Measurements from ENCODE around the gene SEC14L5.
"Not testable (repeated sequence)": the region's sequence is repeated elsewhere in the genome, so short reads cannot be mapped to it uniquely, and the experiment has no call there.

The SEC14L5 gene

DNA sequence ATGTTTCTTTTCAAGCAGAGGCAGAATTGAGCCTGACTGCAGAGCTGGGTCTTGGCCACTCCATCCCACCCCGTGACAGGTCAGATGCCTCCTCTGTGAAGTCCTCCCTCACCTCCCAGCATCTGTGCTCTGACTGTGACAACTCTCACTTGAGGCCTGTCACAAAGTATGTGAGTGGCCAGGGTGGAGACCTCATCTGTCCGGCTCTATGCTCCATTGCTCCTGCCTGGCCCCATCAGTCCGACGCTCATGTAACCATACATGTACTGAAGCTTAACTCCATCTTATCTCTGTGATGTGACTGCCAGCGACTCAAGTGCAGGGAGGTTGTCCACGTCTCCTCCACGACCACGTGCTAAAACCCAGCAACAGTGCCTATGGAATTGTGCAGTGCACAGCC is 24.7 kb upstream of the SEC14L5 start:
- no peak for DNase-seq

DNA sequence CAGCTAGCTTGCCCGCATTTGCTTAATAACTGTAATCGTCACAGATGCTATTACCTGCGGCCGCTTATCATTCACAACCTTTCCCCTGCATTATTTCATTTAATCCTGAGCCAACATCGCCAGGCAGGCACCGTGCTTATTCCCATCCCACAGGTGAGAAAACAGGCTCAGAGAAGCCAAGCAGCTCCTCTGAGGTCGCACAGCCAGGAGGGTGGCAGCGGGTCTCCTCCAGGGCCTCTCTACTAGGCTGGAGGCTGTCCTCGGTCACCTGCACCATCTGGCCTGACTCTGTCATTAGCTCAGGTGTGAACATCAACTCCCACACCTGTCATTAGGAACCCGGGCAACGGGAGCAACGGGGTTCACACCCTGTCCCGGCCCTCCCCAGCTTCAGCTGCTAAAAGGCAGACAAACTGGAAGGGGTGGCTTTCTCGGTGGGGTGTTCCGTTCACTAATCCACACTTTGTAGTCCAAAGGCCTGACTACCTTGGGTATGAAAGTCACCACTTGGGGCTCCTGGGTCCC is 24.2 kb upstream of the SEC14L5 start:
- DNase-seq, result no peak

DNA sequence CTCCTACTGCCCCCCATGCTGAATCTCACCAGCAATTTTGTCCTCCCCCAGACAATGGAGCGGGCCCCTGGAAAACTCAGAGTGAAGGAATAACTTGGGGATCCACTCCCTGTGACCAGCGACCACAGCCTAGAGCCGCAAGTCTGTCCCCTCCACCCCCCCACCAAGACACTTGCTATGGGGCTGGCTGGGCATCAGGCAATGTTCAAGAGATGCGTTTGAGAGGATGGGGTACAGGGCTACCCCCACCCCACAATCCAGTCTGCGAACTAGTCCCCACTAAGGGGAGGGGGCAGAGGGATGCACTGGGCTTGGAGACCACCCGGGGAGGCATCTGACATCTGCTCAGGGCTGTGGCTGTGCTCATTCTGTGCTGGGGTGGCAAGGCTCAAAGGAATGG is 23.5 kb upstream of the SEC14L5 start:
- no peak for DNase-seq

DNA sequence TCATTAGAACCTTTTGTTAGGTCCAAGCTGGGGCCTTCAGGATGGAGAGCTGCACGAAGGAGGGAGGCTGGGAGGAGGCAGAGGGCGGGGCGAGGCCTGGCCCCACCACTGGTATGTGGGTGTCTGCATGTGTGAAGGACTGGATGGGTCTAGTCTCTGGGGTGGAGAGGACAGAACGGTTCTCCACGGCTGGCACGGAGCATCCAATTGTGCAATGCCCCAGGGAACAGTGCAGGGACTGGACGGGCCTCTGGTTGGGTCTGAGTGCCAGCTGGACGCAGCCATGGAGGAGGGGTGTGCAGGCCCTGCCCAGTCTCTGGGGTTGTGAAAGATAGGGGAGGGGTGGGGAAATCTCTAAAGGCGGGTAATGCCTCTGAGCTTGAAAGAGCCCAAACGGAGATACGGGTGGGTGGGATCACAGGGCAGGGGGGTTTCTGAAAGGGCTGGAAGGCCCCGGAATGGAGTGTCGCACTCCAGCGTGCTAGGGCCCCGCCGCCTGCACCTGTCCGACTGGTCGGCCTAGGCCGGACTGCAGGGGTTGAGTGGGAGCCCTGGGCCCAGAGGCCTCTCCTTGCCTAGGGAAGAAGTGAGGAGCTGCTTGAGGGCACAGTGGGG is 22.8 kb upstream of the SEC14L5 start:
- DNase-seq, result no peak

DNA sequence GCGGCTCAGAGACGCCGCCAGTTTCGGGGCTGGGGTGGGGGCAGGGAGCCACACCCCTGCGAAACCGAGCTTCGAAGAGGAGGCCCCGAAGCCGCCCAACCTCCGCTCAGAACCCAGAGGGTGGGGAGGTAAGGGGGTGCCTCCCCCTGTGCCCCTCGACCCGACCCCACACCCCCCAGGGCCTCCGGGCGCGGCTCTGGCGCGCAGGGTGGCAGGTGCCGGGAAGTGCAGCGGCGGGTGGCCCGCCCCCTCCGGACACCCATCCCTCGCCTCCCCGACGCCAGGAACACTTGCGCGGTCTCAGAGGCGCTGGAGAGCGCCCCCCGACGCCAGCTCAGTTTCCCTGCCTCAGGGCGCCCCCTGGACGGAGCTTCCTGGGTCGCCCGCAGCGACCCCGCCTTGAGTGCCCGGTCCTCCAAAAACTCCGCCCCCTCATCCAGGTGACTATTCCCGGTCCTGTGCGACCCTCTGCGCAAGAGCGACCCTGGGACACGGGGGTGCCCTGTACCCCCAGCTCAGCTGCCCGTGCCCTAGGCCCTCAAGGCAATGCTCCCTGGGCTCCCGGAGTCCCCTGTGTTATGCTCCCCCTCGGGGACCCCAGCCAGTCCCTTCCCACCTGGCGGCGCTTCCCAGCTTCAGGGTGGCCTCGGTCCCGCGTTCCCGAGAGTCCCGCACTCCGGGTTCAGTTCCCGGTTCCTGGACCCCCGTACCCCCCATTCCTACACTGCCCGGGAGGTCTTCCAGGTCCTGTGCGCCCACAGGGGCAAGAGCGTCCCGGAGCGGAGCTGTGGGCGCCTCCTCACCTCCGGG is 21.7 kb upstream of the SEC14L5 start:
- DNase-seq, result no peak

DNA sequence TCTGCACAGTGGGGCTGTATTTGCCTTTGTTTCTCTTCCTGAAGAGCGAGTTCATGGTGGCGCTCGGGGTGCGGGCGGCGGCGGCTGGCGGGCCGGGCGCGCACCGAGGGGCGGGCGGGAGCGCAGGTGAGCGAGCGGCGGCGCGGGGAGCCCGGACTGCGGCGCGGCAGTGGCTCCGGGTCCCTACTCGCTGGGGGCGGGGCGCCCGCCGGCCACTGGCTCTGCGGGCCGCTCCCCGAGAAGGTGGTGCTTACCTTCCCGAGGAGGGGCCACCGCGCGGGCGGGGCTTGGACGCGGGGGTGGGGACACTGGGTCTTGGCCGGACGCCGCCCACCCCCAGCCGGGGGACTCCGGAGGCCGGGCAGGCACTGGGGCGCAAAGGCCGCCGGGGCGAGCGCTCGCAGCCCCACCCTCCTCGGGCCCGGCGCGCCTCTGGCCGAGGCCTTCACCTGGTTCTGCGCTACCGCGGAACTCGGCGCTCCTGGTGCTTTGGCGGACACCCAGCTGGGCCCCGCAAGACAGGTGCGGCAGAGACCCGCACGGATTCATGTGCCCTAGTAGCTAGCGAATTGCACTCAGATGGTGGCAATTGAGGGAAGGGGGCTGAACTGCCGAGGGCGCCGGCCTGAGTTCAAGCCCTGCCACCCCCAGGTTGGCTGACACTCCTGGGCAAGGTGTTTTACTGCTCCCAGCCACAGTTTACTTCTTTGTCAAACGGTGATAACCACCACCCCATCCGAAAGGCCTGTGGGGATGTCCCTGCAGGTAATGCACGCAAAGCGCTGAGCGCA is 20.9 kb upstream of the SEC14L5 start, which contains the start of gene PPL:
PPL (minus strand) TSS at position 158 of the 791 bp plus-strand sequence; CDS start at position 55, 103 bp downstream.
- no peak for DNase-seq

DNA sequence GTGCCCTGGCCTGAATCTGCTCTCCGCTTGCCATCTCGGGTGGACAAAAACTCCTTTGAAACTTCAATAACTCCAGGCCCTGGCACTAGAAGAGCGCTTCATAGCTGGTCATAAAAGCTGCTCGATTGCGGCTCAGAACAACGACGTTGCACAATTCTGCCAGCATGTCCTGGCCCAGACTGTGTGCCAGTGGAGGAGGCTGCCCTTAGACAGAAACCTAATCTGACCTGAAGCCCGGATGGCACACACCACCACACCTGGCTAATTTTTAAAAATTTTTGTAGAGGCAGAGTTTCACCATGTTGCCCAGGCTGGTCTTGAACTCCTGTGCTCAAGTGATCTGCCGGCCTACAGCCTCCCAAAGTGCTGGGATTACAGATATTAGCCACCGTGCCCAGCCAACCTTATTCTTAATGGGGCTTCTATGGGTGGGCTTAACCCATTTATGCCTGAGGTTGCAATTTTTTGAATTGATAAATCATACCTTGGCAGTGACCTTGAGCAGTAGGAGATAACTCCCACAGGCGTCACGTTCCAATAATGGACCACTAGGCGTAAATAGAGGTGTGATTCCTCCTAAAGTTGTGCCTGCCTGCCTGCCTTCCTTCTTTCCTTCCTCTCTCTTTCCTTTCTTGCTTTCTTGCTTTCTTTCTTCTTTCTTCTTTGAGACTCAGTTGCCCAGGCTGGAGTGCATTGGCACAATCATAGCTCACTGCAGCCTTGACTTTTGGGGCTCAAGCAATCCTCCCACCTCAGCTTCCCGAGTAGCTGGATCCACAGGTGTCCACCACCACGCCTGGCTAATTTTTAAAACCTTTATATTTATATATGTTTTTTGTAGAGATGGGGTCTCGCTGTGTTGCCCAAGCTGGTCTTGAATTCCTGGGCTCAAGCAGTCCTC is 20.1 kb upstream of the SEC14L5 start:
- DNase-seq, result no peak

DNA sequence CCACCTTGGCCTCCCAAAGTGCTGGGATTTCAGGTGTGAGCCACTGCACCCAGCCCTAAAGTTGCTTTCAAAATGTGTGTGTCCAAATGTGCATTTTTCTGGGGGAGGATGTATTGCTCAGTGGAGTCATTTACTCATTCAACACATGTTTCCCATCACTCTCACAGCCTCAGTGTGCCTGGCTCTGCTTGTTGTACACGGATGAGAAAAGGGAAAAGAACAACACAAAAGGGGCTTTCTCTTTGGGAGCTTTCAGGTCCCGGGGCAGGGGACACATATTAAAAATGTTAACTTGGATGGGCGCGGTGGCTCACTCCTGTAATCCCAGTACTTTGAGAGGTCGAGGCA is 19.5 kb upstream of the SEC14L5 start:
- DNase-seq, result no peak

DNA sequence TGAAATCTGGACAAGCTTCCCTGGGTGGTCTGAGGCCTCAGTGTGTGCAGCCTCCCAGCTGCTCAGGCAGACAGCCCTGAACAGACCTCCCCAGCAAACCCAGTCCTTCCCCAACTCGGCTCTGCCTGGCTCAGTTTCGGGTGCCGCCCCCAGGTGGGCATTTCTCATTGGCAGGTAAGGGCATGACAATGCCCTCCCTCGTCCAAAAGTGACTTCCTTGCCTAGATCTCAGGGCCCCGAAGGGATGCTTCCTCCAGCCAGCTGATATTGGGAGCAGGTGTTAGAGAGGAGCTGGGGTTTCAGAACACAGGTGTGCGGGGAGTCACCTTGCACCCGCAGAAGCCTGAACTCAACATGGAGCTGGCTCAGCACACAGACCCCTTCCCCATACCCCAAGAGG is 17.4 kb upstream of the SEC14L5 start:
- no peak for DNase-seq

DNA sequence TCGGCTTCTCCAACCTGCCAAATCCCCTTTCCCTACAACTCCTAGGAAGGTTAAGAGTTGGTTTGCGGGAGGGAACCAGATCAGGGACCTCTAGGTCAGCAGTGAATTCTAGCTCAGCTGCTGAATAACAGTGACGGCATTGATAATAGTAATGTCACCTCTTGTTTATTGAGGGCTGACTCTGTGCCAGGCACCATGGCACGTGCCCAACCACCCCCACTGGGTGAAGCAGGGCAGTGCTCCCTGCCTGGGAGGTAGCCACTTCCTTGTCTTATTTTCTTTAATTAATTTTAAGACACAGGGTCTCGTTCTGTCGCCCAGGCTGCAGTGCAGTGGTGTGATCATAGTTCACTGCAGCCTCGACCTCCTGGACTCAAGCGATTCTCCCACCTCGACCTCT is 15.6 kb upstream of the SEC14L5 start:
- DNase-seq, result no peak

DNA sequence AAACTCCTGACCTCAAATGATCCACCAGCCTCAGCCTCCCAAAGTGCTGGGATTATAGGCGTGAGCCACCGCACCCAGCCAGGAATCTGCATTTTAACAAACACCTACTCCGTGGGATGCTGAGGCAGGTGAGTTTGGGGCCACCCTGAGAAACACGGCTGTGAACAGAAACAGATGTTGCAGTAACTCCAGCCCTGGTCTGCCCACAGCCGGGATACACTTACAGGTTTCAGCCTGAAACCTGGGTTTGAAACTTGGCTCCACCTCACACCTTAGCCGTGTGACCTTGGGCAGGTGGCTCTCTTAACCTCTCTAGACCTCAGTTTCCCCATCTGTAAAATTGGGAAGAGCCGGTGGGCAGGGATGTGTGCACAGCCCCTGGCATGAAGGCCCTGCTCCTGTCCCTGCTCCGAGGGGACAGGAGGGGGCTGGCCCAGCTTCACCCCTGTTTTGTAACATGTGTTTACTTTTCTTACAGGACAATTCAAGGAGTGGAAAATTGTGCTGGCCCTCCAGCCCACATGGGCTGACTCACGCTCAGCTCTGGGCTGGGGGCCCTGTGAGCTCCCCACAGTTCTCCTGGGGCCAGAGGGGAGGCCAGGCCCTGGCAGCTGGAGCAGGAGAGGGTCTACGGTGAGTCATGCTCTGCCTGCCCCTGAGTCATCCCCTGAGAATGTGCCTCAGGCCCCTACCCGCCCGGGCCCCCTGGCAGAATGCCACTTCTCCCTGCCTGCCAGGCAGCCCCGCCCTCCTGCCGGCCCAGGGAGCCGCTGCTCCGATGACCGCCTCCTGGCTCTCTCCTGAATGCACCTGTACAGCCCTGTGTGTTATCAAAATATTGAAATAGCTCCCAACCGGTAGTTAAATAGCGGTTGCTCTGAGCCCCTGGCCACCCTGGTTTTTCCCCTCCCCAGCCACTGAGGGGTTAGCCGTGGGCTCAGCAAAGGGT is 13.5 kb upstream of the SEC14L5 start:
- no peak for DNase-seq

DNA sequence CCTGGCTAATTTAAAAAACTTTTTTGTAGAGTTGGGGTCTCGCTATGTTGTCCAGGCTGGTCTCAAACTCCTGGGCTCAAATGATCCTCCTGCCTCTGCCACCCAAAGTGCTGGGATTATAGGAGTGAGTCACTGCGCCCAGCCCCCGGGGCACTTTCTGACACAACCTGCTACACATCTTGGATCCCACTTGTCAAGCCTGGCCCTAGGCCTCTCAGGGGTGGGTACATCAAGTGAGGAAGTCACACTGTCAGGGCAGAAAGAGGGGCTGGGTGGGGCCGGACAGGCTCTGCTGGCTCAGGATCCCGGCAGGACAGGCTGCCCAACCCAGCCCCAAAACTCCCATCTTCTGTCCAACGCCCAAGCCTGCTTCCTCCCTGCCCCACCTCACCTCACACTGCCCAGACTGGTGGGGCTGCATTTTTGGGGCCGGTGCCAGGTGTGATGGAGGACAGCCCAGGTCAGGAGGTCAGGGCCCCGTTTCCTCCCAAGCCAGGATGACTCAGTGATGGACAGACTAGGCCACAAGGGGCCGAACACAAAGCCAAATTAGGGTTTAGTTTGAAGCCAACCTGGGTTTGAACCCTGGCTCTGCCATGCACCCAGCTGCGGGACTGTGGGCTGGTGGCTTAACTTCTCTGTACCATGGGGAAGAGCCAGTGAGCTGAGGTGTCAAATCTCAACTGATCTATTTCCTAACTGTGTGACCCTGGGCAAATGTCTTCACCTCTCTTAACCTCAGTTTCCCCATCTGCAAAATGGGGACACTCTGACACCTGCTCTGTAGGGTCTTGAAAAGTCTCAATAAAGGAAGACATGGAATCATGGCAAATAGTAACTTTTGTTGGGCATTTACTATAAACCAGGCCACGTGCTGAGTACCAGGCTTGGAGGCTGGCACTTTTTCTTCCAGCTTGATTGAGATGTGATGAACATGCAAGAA is 12.3 kb upstream of the SEC14L5 start:
- DNase-seq, result no peak

DNA sequence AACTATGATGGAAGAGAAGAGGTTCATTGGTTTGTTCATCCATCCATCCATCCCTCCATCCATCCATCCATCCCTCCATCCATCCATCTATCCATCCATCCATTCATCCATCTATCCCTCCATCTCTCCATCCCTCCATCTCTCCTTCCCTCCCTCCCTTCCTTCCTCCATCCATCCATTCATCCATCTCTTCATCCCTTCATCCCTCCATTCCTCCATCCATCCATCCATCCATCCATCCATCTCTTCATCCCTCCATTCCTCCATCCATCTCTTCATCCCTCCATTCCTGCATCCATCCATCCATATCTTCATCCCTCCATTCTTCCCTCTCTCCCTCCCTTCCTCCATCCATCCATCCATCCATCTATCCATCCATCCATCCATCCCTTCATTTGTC is 11.2 kb upstream of the SEC14L5 start:
- DNase-seq, result no peak

DNA sequence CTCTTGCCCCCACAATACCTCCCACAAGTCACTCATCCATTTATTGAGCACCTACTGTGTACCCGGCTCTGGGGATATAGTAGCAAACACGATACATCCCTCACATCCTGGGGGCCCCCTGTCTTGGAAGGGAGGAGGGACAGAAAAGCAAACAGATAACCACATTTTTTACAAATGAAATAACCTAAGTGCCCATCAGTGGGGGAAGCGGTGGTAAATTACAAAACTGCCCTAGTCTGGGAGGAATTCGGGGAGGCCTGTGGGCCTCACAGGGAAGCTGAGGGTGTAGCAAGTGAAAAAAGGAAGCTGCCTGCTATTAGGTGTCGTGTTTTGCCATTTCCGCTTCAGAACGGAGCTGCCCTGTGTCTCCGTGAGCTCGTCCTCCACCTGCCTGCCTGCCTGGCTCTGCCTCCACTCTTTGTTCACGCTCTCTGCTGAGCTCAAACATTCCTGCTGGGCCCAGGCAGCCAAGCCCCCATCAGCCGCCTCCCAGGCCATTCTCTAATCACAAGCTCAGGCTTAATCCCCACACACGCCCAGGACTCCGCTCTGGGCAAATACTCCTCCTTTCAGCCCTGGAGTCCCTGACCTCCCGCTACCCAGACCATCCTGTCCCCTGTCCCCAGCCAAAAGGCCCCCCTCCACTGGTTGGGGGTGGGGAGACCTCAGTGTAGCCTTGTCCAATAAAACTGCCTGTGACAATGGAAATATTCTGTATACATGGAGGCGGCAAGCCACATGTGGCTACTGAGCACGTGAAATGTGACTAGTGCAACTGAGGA is 10.2 kb upstream of the SEC14L5 start:
- DNase-seq, result no peak

DNA sequence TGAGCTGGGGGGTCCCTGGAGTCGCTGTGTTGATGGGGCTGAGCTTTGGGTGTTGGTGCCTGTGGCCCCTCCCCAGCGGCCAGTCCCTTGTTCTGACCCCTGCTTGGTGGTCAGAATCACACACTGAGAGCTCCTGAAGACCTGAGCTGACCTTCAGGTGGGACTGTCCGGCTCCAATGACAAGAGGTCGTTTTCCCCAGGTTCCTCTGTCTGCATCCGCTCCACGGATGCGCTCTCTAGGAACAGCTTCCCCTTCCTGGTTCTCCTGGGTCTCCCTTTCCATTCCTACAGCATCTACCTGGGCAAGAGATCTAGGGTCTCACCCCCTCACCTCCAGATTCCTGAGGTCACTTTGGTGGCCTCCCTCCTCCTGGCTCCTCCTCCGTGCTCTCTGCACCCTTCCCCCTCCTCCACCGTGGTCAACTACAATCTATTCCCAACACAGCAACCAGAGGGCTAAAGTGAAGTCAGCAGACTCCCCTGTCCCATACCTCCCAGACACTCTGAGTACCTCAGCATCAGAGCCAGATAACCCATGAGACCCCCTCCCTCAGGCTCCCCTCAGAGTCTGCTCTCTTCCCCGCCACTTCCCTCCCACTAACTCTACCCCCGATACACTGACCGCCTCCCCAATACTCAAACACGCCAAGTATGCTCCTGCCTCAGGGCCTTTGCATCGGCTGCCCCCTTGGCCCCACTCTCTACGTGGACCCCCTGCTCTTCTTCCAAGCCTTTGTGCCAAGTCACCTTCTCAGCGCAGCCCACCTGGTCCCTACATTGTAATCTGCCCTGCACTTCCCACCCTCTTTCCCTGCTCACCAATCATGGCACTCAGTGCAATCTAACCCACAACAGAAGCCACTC is 9.0 kb upstream of the SEC14L5 start:
- DNase-seq, result no peak

DNA sequence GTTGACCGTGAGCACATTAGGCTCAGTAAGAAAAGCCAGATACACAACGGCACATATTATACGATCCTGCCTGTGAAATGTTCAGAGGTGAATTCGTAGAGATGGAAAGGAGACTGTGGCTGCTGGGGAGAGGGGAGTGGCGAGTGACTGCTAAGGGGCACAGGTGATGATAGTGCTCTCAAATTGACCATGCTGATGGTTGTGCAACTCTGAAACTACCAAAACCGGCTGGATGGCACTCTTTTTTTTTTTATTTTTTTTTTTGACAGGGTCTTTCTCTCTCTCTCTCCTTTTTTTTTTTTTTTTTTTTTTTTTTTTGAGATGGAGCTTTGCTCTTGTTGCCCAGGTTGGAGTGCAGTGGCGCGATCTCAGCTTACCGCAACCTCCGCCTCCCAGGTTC is 8.1 kb upstream of the SEC14L5 start:
- no peak for DNase-seq

DNA sequence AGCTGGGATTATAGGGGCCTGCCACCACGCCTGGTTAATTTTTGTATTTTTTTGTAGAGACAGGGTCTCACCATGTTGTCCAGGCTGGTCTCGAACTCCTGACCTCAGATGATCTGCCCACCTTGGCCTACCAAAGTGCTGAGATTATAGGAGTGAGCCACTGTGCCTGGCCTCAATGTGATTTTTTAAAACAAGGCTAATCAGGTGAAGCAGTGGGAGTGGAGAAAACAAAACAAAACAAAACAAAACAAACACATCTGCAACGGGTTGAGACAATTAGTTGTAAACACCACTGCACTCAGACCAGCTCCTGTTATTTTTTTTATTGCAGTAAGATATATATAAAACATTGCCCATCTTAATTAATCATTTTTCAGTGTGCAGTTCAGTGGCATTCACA is 6.5 kb upstream of the SEC14L5 start:
- not testable (repeated sequence) for DNase-seq

DNA sequence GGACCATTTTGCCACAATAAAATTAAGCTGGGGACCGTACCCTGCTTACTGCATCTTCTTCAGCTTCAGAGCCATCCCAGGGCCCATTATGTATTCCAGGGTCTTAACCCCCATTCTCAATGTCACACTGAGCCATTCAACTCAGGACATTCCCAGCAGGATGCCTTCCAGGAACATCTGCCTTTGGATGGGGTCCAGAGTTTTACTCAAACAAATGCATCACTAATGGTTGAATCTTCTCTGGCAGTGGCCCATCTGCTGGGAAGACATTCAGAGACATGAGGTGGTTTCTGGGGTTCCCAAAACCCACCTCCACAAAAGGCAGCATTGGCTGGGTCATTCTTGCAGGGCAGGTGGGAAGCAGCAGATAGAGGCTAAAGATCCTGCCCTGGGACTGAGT is 3.4 kb upstream of the SEC14L5 start:
- DNase-seq, result no peak

DNA sequence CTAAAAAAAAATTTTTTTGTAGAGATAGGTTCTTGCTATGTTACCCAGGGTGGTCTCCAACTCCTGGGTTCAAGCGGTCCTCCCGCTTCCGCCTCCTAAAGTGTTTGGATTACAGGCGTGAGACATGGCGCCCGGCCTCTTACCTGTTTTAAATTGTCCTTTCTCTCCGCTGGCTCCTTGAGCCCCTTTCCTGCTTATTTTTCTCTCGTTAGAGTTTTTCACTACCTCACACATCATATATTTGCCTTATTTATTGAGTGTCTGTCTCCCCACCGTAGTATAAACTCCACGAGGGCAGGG is 760 bp upstream of the SEC14L5 start:
- no peak for DNase-seq
